Measurements from ENCODE around the gene ATP2B2. TPM values are rescaled to one million over a fixed set of nuclear protein-coding genes. Genes with fewer than 3 reads are reported as not detected.

Gene ATP2B2
- total RNA-seq, 1 experiment from 2014 or later: not detected

GRCh38 chr3:10534066-10534465, 28.7 kb upstream of the ATP2B2 start:
- H3K4me2 ChIP-seq (ENCODE audit: low read length): no peak overlapping the region
- BruUV-seq (replicated peaks): no TSS peak

More at GRCh38 chr3:10534066-10534465, 28.7 kb upstream of the ATP2B2 start:
- DNase-seq (ENCODE audit: low read depth, low spot score) (no peak), ATAC-seq (no peak)
- ChIA-PET CTCF (no interaction called here), POLR2A (no interaction called here), RAD21 (ENCODE audit: low non-redundant PET in 1 of 2, low total read pairs in 2 of 2, uncharacterized antibody in 2 of 2, unreplicated experiment in 2 of 2) (no interaction called here)
- Histone ChIP-seq H2AFZ (ENCODE audit: low read depth, low read length, poor library complexity, severe bottlenecking) (no peak overlapping the region), H3K9me2 (ENCODE audit: insufficient read depth) (no peaks in the 10 kb centered on the region), H4K20me1 (ENCODE audit: insufficient read depth) (no peaks in the 10 kb centered on the region), H3K4me1 (ENCODE audit: control insufficient read depth in 1 of 2, insufficient read depth in 2 of 2, low read length in 2 of 2) (no peaks in the 10 kb centered on the region), H3K27ac (ENCODE audit: low read depth, low read length) (no peak overlapping the region), H3K9me3 (ENCODE audit: control insufficient read depth in 1 of 2, insufficient read depth in 1 of 2, low read depth in 1 of 2, low read length in 2 of 2) (no peaks in the 10 kb centered on the region), H3K36me3 (ENCODE audit: control insufficient read depth in 1 of 2, insufficient read depth in 2 of 2, low read length in 2 of 2) (no peaks in the 10 kb centered on the region), H3K4me3 (replicated peaks in 1 of 2; ENCODE audit: low read depth in 1 of 2, low read length in 2 of 2) (no peak overlapping the region), H3K27me3 (ENCODE audit: insufficient read depth, low read length) (peaks cover 6% of the 10 kb centered on the region; the same call in 1 of the 2 replicates), H3K9ac (ENCODE audit: low read length) (no peak overlapping the region), H3K79me2 (ENCODE audit: insufficient read depth, low read length) (no peaks in the 10 kb centered on the region)
- intact Hi-C loops (cut with micrococcal nuclease): no loop called here
- TF ChIP-seq JUND (IDR thresholded peaks at IDR 0.05) (no peak), CTCF (IDR thresholded peaks at IDR 0.05 in 2 of 3, conservative IDR thresholded peaks at IDR 0.05 in 1 of 3; ENCODE audit: borderline replicate concordance in 1 of 3, insufficient read depth in 1 of 3, low read depth in 2 of 3, low read length in 2 of 3) (no peak), SP1 (IDR thresholded peaks at IDR 0.05; ENCODE audit: low read depth) (no peak), POLR2AphosphoS5 (IDR thresholded peaks at IDR 0.05; ENCODE audit: low read depth, low read length) (no peak), TCF7L2 (IDR thresholded peaks at IDR 0.05; ENCODE audit: borderline replicate concordance, extremely low read depth, insufficient read depth, insufficient read length) (no peak), SIN3A (IDR thresholded peaks at IDR 0.05; ENCODE audit: low read depth) (no peak), YY1 (IDR thresholded peaks at IDR 0.05; ENCODE audit: extremely low read depth, insufficient replicate concordance, low read depth, low read length) (no peak), EZH2phosphoT487 (IDR thresholded peaks at IDR 0.05; ENCODE audit: borderline replicate concordance) (no peak), REST (IDR thresholded peaks at IDR 0.05; ENCODE audit: low read depth) (no peak), EGR1 (IDR thresholded peaks at IDR 0.05; ENCODE audit: low read depth) (no peak)
- TF ChIP-seq, protein P1, sequence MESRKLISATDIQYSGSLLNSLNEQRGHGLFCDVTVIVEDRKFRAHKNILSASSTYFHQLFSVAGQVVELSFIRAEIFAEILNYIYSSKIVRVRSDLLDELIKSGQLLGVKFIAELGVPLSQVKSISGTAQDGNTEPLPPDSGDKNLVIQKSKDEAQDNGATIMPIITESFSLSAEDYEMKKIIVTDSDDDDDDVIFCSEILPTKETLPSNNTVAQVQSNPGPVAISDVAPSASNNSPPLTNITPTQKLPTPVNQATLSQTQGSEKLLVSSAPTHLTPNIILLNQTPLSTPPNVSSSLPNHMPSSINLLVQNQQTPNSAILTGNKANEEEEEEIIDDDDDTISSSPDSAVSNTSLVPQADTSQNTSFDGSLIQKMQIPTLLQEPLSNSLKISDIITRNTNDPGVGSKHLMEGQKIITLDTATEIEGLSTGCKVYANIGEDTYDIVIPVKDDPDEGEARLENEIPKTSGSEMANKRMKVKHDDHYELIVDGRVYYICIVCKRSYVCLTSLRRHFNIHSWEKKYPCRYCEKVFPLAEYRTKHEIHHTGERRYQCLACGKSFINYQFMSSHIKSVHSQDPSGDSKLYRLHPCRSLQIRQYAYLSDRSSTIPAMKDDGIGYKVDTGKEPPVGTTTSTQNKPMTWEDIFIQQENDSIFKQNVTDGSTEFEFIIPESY (IDR thresholded peaks at IDR 0.05; ENCODE audit: extremely low read depth, insufficient replicate concordance, low read length): no peak

Data from HCT116 (cell line).